Mammary epithelial cell (primary cell): ENCODE data around the gene DENND4C.

Source experiments
- CTCF ChIP-seq, 2 donors: IDR thresholded peaks in 1 of 2; conservative IDR thresholded peaks in 1 of 2; 2 replicates each; pipeline ENCODE4 v1.5.1; 2011 to 2012; ENCODE audit warnings: inconsistent platforms in 2 of 2, low read length in 2 of 2, mild to moderate bottlenecking in 2 of 2, control low read depth in 1 of 2, low read depth in 1 of 2; ENCODE audit not compliant: insufficient read depth in 1 of 2; ENCODE audit errors: extremely low read depth in 1 of 2
- EZH2 ChIP-seq: IDR thresholded peaks from 2 replicates; pipeline ENCODE4 v1.6.1; 2012; ENCODE audit warnings: low read length, inconsistent platforms, borderline replicate concordance

GRCh38 chr9:19188771-19189170 is 41.7 kb upstream of the DENND4C start:
- TF ChIP-seq CTCF (conservative IDR thresholded peaks at IDR 0.05 in 1 of 2, IDR thresholded peaks at IDR 0.05 in 1 of 2; ENCODE audit: extremely low read depth in 1 of 2, insufficient read depth in 1 of 2, low read depth in 1 of 2, low read length in 2 of 2) (no peak), EZH2 (no peak)
